Heart left ventricle (tissue), 16 donors: ENCODE measurements around the gene RPL18. TPM values are rescaled to one million over a fixed set of nuclear protein-coding genes. Genes with fewer than 3 reads are reported as not detected.
A peak's percentile ranks its signal among the peaks of the same experiment; 100 is the strongest.

ENCODE experiments used
- ATAC-seq, 4 donors: fragments of 200-7000 bp; cut with Tn5 transposase; one replicate each; pipeline ENCODE4 v1.9.1; 2020 to 2022; ENCODE audit warnings: moderate library complexity in 4 of 4, mild to moderate bottlenecking in 3 of 4, moderate number of reproducible peaks in 1 of 4
- DNase-seq, 5 donors: peaks; one replicate each; pipeline ENCODE4 v3.0.0-alpha.2; 2020
- H3K27ac ChIP-seq, 12 donors: fragments of 200-600 bp; sonication (generic) in 4 of 12; one replicate each; pipeline versions ENCODE4 v1.5.0 to v1.8.0; 2016 to 2022; ENCODE audit warnings: mild to moderate bottlenecking in 2 of 12
- H3K27me3 ChIP-seq, 9 donors: fragments of 200-600 bp; sonication (generic) in 2 of 9; one replicate each; pipeline versions ENCODE4 v1.5.1 to v1.8.0; 2016 to 2022; ENCODE audit warnings: mild to moderate bottlenecking in 3 of 9
- H3K36me3 ChIP-seq, 9 donors: fragments of 200-600 bp; sonication (generic) in 2 of 9; one replicate each; pipeline versions ENCODE4 v1.5.0 to v1.8.0; 2018 to 2022; ENCODE audit warnings: mild to moderate bottlenecking in 2 of 9
- H3K4me1 ChIP-seq, 12 donors: fragments of 200-600 bp; sonication (generic) in 4 of 12; one replicate each; pipeline versions ENCODE4 v1.5.0 to v1.8.0; 2016 to 2022; ENCODE audit warnings: mild to moderate bottlenecking in 3 of 12
- H3K4me3 ChIP-seq, 12 donors: fragments of 200-600 bp; sonication (generic) in 4 of 12; one replicate each; pipeline versions ENCODE4 v1.5.0 to v1.8.0; 2017 to 2022; ENCODE audit warnings: mild to moderate bottlenecking in 9 of 12, moderate library complexity in 4 of 12
- H3K9me3 ChIP-seq, 12 donors: fragments of 200-600 bp; sonication (generic) in 4 of 12; one replicate each; pipeline versions ENCODE4 v1.5.0 to v1.8.0; 2016 to 2022; ENCODE audit warnings: mild to moderate bottlenecking in 1 of 12
- CTCF ChIP-seq, 12 donors: fragments of 200-600 bp; sonication (generic) in 4 of 12; IDR thresholded peaks; one replicate each; pipeline versions ENCODE4 v1.5.0 to v1.8.0; 2018 to 2022; ENCODE audit warnings: antibody characterized with exemption in 12 of 12, mild to moderate bottlenecking in 5 of 12
- POLR2A ChIP-seq, 2 donors: fragments of 450-650 bp; IDR thresholded peaks; one replicate each; pipeline ENCODE4 v1.6.1; 2017; ENCODE audit warnings: antibody characterized with exemption in 2 of 2, mild to moderate bottlenecking in 2 of 2, moderate library complexity in 2 of 2
- WGBS, 4 donors: extraction: QIAGEN DNeasy Blood & Tissue Kit in 2 of 4; methylation state at CpG; one replicate each; pipeline versions ENCODE4 v1.1.5 to v1.1.7; 2013 to 2018; 5-methylcytosine and 5-hydroxymethylcytosine counted together
- intact Hi-C, 10 donors: fragments of 100-400 bp; cut with DNase I; formaldehyde crosslinking; loops; one replicate each; pipeline versions ENCODE4 v1.11.1 to v1.14.2; 2022
- polyA plus RNA-seq, 2 donors: library from polyadenylated mRNA; stranded (reverse); fragments of 200-250 nt; gene quantifications; one replicate each; pipeline ENCODE4 v1.2.3, GENCODE V29; 2013
- total RNA-seq, 9 donors: library from RNA; depleted of rRNA in 2 of 9; stranded (reverse); fragments of >200 nt in 2 of 9; fragmentation: NEBNext Ultra II Directional in 3 of 9; extraction: Animal tissue kit (Norgen Biotek cat#: 25700) in 3 of 9; gene quantifications; one replicate each; pipeline versions ENCODE4 v1.1.0 to v1.2.4, GENCODE V29; 2016 to 2023
- donor health status: ischemic (EF 13 %, LVEDD 7.1; RV severe dilation, severe dysfunction).
- donor health status: healthy with polysubstance abuse.
- donor health status: DM: no; HTN: yes; CAD: no.
- donor health status: DM: no; HTN: no; CAD: no.
- donor health status: ischemic (EF 25% LVEDD 6.9; RV normal size, moderate dysfunction).
- donor health status: ischemic (EF 25% LVEDD 5.7; RV mildly dilated, moderate dysfunction).
- donor health status: healthy.
- donor health status: DM: yes; HTN: yes; CAD: no.
- donor health status: ischemic (EF 35%, LVEDD 5.7; RV mildly dilated, moderate dysfunction).
- donor health status: nonischemic (EF 11% LVEDD 7.7; RV severe dilation, severe dysfunction).
- donor health status: DM: yes; HTN: yes; CAD: no.
- donor health status: PGD.
- donor health status: ischemic (EF 29% LVEDD 5.4; RV normal size, mild dysfunction).
- donor health status: nonischemic (EF 23%, LVEDD 6.1; RV moderate dilation, normal function).

The RPL18 gene
- total and polyA plus RNA-seq, 11 donors: 470 to 1,773 (median 714) TPM

DNA sequence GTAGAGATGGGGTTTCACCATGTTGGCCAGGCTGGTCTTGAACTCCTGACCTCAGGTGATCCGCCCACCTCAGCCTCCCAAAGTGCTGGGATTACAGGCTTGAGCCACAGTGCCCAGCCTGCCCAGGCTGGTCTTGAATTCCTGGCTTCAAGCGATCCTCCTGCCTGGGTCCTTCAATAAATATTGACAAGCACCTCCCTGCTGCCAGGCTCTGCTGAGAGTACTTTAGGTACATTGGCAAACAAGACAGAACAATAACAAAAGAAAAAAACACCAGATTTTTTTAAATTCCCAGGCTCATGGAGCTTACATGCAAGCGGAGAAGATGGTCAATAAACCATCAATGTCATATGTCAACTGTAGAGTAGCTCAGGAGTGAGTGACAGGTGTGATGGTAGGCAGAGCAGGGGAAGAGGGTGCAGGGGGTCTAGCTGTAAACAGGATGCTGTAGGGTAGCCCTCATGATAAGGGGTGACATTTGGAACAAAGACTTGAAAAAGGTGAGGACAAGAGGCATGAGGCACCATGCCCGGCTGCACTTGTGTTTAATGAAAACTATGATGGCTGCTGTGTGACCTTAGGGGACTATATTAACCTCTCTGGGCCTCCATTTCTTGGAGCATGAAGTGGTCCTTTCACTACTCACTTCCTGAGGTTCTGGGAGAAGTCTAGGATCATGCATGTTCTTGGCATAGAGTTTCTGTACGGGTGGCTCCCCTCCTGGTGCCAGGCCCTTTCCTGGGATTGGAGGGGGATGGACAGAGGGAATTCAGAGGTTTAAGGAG, 47.4 kb downstream of the RPL18 start:
- peaks cover 0 to 15% (median 8%) of the 10 kb centered on the region in 12 donors for H3K4me1 ChIP-seq
- H3K9me3 ChIP-seq: no peaks in the 10 kb centered on the region
- 69 to 91% (median 71%) methylated on average over 5 of the region's 5 CpGs for WGBS, 4 donors
- no peak overlapping the region for H3K4me3 ChIP-seq
- H3K27me3 ChIP-seq: no peaks in the 10 kb centered on the region
- H3K36me3 ChIP-seq: no peaks in the 10 kb centered on the region
- intact Hi-C loops: loop anchor here in 1 of 10 donors (5.0 kb wide), 1 partner anchor 64 kb away; no protein-coding TSS in a partner anchor
- H3K27ac ChIP-seq: no peak overlapping the region
- DNase-seq (no peak), ATAC-seq (no peak)
- TF ChIP-seq POLR2A (IDR thresholded peaks at IDR 0.05) (no peak), CTCF (IDR thresholded peaks at IDR 0.05) (no peak)

- Histone ChIP-seq H3K27me3 (no peaks in the 10 kb centered on the region), H3K36me3 (no peaks in the 10 kb centered on the region), H3K27ac (no peak overlapping the region), H3K4me1 (peaks cover 0 to 15% (median 8%) of the 10 kb centered on the region in 12 donors), H3K4me3 (no peak overlapping the region), H3K9me3 (no peaks in the 10 kb centered on the region)
- 53 to 66% (median 59%) methylated on average over 10 to 11 of the region's 11 CpGs for WGBS, 4 donors
- intact Hi-C loops: loop anchor here in 1 of 10 donors (5.0 kb wide), 1 partner anchor 63 kb away; no protein-coding TSS in a partner anchor
- no peak for DNase-seq
- TF ChIP-seq CTCF (IDR thresholded peaks at IDR 0.05): no peak
- no peak for TF ChIP-seq POLR2A (IDR thresholded peaks at IDR 0.05)
- no peak for ATAC-seq
These were observed 49.2 kb downstream of the RPL18 start for GRCh38 chr19:48569814-48570213.

- 5 to 12% (median 8%) methylated on average over 16 to 19 of the region's 19 CpGs for WGBS, 4 donors
- DNase-seq (peak; percentile 79 to 94 (median 88)), ATAC-seq (peak; percentile 97 to 99 (median 99))
- H3K4me3 ChIP-seq: peak overlapping the region in 1 of 12 donors; percentile 15
- intact Hi-C loops: no loop called here
- no peaks in the 10 kb centered on the region for H3K9me3 ChIP-seq
- H3K27ac ChIP-seq: peak overlapping the region in 11 of 12 donors; percentile 52 to 75 (median 60)
- no peaks in the 10 kb centered on the region for H3K36me3 ChIP-seq
- peaks cover 0 to 15% (median 8%) of the 10 kb centered on the region in 12 donors for H3K4me1 ChIP-seq
- H3K27me3 ChIP-seq: no peaks in the 10 kb centered on the region
- TF ChIP-seq POLR2A (IDR thresholded peaks at IDR 0.05): no peak
- no peak for TF ChIP-seq CTCF (IDR thresholded peaks at IDR 0.05)
These were observed 50.6 kb downstream of the RPL18 start for GRCh38 chr19:48568345-48568886.

Other genes with a start within 250 kb of the RPL18 start
- 100 to 1,000 TPM in 1 of 9 donors, 10 to 100 TPM in 8; 64.5 to 109 (median 79.1) TPM for gene KDELR1, start 227.6 kb downstream of the RPL18 start, total RNA-seq
- gene KDELR1, start 227.6 kb downstream of the RPL18 start, polyA plus RNA-seq: 100 to 1,000 TPM in 1 of 2 donors, 10 to 100 TPM in 1; 60.0 to 113 TPM
- gene GRIN2D, start 225.5 kb downstream of the RPL18 start, total RNA-seq: 1 to 10 TPM in 1 of 9 donors, under 1 TPM in 8; 0.14 to 1.6 (median 0.19) TPM
- gene GRIN2D, start 225.5 kb downstream of the RPL18 start, polyA plus RNA-seq: under 1 TPM; 0.15 to 0.25 TPM
- 10 to 100 TPM; 13.9 to 24.7 (median 19.0) TPM for gene GRWD1, start 173.2 kb downstream of the RPL18 start, total RNA-seq
- 10 to 100 TPM in 1 of 2 donors, 1 to 10 TPM in 1; 5.1 to 35.4 TPM for gene GRWD1, start 173.2 kb downstream of the RPL18 start, polyA plus RNA-seq
- gene KCNJ14, start 163.6 kb downstream of the RPL18 start, total RNA-seq: 1 to 10 TPM in 1 of 9 donors, under 1 TPM in 8; 0.20 to 2.0 (median 0.40) TPM
- under 1 TPM; 0.23 to 0.83 TPM for gene KCNJ14, start 163.6 kb downstream of the RPL18 start, polyA plus RNA-seq
- 10 to 100 TPM; 12.3 to 47.3 (median 31.0) TPM for gene CYTH2, start 149.8 kb downstream of the RPL18 start, total RNA-seq
- 10 to 100 TPM; 21.0 to 55.3 TPM for gene CYTH2, start 149.8 kb downstream of the RPL18 start, polyA plus RNA-seq
- gene LMTK3, start 107.3 kb downstream of the RPL18 start, total RNA-seq: 1 to 10 TPM in 6 of 9 donors, under 1 TPM in 3; 0.50 to 1.9 (median 1.4) TPM
- under 1 TPM; 0.19 to 0.99 TPM for gene LMTK3, start 107.3 kb downstream of the RPL18 start, polyA plus RNA-seq
- under 1 TPM in 1 of 9 donors, not detected in 8; 0.45 TPM for gene SULT2B1, start 67.0 kb downstream of the RPL18 start, total RNA-seq
- under 1 TPM in 1 of 2 donors, not detected in 1; 0.19 TPM for gene SULT2B1, start 67.0 kb downstream of the RPL18 start, polyA plus RNA-seq
- gene SPACA4, start 12.4 kb downstream of the RPL18 start, total RNA-seq: not detected
- not detected for gene SPACA4, start 12.4 kb downstream of the RPL18 start, polyA plus RNA-seq
- not detected for gene FAM83E, start 4.1 kb downstream of the RPL18 start, total RNA-seq
- under 1 TPM in 1 of 2 donors, not detected in 1; 0.14 TPM for gene FAM83E, start 4.1 kb downstream of the RPL18 start, polyA plus RNA-seq
- 10 to 100 TPM in 2 of 9 donors, 1 to 10 TPM in 7; 5.6 to 13.1 (median 8.6) TPM for gene SPHK2, start 328 bp upstream of the RPL18 start, total RNA-seq
- 10 to 100 TPM; 10.3 to 11.0 TPM for gene SPHK2, start 328 bp upstream of the RPL18 start, polyA plus RNA-seq
- gene DBP, start 18.2 kb upstream of the RPL18 start, total RNA-seq: 10 to 100 TPM in 5 of 9 donors, 1 to 10 TPM in 4; 1.4 to 34.2 (median 12.5) TPM
- 10 to 100 TPM in 1 of 2 donors, 1 to 10 TPM in 1; 3.9 to 11.6 TPM for gene DBP, start 18.2 kb upstream of the RPL18 start, polyA plus RNA-seq
- gene CA11, start 27.0 kb upstream of the RPL18 start, total RNA-seq: 10 to 100 TPM in 1 of 9 donors, 1 to 10 TPM in 8; 2.2 to 14.6 (median 5.8) TPM
- 10 to 100 TPM in 1 of 2 donors, 1 to 10 TPM in 1; 3.4 to 14.8 TPM for gene CA11, start 27.0 kb upstream of the RPL18 start, polyA plus RNA-seq
- gene NTN5, start 53.8 kb upstream of the RPL18 start, total RNA-seq: under 1 TPM in 3 of 9 donors, not detected in 6; 0.12 to 0.42 (median 0.20) TPM
- under 1 TPM in 1 of 2 donors, not detected in 1; 0.11 TPM for gene NTN5, start 53.8 kb upstream of the RPL18 start, polyA plus RNA-seq
- gene FUT2, start 76.8 kb upstream of the RPL18 start, total RNA-seq: under 1 TPM in 1 of 9 donors, not detected in 8; 0.14 TPM
- gene FUT2, start 76.8 kb upstream of the RPL18 start, polyA plus RNA-seq: under 1 TPM in 1 of 2 donors, not detected in 1; 0.19 TPM
- gene MAMSTR, start 100.5 kb upstream of the RPL18 start, total RNA-seq: 1 to 10 TPM in 7 of 9 donors, under 1 TPM in 2; 0.65 to 5.5 (median 1.7) TPM
- 1 to 10 TPM; 2.0 to 3.7 TPM for gene MAMSTR, start 100.5 kb upstream of the RPL18 start, polyA plus RNA-seq
- 10 to 100 TPM; 10.0 to 28.1 (median 15.3) TPM for gene RASIP1, start 121.4 kb upstream of the RPL18 start, total RNA-seq
- gene RASIP1, start 121.4 kb upstream of the RPL18 start, polyA plus RNA-seq: 10 to 100 TPM; 14.6 to 15.7 TPM
- gene IZUMO1, start 127.7 kb upstream of the RPL18 start, total RNA-seq: under 1 TPM; 0.13 to 0.56 (median 0.42) TPM
- gene IZUMO1, start 127.7 kb upstream of the RPL18 start, polyA plus RNA-seq: under 1 TPM; 0.53 to 0.93 TPM
- gene FUT1, start 133.5 kb upstream of the RPL18 start, total RNA-seq: 1 to 10 TPM; 1.8 to 6.2 (median 2.7) TPM
- 1 to 10 TPM; 2.3 to 3.0 TPM for gene FUT1, start 133.5 kb upstream of the RPL18 start, polyA plus RNA-seq
- gene FGF21, start 136.3 kb upstream of the RPL18 start, total RNA-seq: not detected
- gene FGF21, start 136.3 kb upstream of the RPL18 start, polyA plus RNA-seq: not detected
- gene BCAT2, start 191.9 kb upstream of the RPL18 start, total RNA-seq: 100 to 1,000 TPM in 1 of 9 donors, 10 to 100 TPM in 8; 39.8 to 103 (median 61.7) TPM
- 10 to 100 TPM; 62.5 to 84.7 TPM for gene BCAT2, start 191.9 kb upstream of the RPL18 start, polyA plus RNA-seq
- gene HSD17B14, start 217.3 kb upstream of the RPL18 start, total RNA-seq: 1 to 10 TPM in 8 of 9 donors, not detected in 1; 1.2 to 5.4 (median 3.3) TPM
- gene HSD17B14, start 217.3 kb upstream of the RPL18 start, polyA plus RNA-seq: 1 to 10 TPM; 1.6 to 2.7 TPM
- 10 to 100 TPM in 8 of 9 donors, 1 to 10 TPM in 1; 7.5 to 66.9 (median 24.8) TPM for gene PLEKHA4, start 249.4 kb upstream of the RPL18 start, total RNA-seq
- gene PLEKHA4, start 249.4 kb upstream of the RPL18 start, polyA plus RNA-seq: 10 to 100 TPM; 28.6 to 32.0 TPM